ENCODE results near the gene ANKS3.
A peak's percentile ranks its signal among the peaks of the same experiment; 100 is the strongest.

ANKS3 gene

DNA sequence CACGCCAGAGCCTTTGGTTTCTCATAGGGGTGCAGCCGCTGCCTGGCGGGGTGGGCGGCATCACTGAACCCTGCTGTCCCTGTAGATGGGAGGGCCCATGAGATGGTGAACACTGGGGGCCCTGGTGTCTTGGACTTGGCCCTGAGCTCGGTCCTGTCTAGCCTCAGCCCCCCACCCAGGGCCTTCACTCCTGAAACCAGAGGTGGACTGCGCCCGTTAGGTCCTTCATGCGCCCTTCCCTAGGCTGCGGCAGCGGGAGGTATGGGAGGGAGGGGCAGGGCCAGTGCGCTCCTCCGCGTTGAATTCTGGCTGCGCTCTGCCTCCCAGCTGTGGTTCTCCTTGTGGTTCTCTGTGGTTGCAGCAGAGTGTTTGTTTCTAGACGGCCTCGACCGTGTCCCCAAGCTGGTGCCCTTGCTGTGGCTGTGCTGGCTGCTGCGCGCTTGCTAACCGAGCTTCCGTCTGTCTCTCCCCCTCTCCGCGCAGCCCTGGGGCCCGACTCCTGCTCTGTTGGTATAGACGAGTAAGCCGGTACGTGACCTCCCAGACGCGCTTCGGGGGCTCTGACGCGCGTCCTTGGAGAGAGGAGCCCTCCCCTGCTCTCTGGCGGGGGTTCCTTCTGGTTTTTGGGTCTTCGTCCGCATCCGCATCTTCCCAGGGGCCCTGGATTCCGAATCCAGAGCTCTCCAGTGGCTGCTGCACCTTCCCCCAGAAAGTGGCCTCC lies 48.1 kb downstream of the ANKS3 start:
- DNase-seq (ENCODE audit: low spot score): no peak

DNA sequence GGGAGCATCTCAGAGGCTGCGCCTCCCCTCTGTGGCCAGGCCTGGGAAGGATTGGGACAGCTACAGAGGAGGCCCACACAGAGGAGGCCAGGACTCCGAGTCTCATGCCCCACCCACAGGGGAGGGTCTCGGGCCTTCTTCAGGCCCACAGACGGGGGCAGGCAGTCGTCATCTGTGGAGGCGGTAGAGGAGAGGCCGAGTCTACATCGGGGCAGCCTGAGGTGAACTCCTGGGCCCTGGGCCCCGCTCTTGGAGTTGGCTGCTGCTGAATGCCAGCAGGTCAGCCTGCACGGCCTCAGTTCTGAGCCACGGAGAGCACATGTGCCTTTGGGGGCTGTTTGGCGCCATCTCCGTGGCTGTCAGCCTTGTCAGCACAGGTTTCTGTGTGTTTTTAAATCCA lies 48.8 kb downstream of the ANKS3 start:
- no peak for DNase-seq (ENCODE audit: low spot score)

DNA sequence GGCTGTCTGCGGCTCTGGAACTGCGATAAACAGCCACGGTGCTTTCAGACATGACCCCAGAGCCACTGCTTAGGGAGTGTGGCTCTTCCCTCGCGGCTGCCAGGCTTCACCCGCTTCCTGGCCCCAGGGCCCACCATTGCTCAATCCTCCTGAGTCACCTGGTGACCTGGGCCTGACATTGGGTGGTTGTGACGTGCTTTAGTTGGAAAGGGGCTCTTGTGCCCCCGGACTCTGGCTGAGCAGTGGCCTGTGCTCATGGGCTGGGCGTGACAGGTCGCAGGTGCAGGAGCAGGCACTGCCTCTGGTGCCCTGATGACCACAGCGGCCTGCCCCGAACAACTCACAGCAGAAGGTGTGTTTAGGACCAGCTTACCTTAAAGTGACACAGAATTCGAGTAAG lies 49.3 kb downstream of the ANKS3 start:
- no peak for DNase-seq (ENCODE audit: low spot score)

DNA sequence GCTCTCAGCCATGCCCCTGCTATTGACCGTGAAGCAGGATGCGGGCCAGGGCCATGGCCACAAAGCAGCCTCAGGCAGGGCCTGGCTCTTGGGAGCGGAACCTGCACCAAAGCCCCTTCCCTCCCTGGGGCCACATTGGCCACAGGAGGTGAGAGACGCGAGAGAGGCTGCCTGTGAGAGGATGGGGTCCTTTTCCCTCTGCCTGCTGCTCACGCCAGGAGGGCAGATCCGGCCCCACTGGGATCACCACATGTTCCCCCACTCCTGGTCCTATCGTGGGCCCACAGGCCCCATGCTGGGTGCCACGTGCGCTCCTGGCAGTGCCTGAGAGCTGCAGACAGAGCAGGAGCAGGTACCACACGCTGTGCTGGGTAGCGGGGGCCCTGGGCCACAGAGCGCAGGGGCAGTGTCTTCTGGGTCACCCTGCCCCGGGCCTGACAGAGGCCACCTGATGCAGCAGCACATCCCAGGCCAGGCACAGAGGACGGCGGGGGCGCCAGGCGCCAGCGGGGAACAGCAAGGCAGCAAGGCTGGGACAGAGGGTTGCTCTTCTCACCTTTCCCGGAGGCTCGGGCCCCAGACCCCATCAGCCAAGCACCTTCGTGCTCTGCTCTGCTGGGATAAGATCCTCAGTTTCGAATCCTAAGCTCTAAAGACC lies 49.9 kb downstream of the ANKS3 start:
- no peak for DNase-seq (ENCODE audit: low spot score)

DNA sequence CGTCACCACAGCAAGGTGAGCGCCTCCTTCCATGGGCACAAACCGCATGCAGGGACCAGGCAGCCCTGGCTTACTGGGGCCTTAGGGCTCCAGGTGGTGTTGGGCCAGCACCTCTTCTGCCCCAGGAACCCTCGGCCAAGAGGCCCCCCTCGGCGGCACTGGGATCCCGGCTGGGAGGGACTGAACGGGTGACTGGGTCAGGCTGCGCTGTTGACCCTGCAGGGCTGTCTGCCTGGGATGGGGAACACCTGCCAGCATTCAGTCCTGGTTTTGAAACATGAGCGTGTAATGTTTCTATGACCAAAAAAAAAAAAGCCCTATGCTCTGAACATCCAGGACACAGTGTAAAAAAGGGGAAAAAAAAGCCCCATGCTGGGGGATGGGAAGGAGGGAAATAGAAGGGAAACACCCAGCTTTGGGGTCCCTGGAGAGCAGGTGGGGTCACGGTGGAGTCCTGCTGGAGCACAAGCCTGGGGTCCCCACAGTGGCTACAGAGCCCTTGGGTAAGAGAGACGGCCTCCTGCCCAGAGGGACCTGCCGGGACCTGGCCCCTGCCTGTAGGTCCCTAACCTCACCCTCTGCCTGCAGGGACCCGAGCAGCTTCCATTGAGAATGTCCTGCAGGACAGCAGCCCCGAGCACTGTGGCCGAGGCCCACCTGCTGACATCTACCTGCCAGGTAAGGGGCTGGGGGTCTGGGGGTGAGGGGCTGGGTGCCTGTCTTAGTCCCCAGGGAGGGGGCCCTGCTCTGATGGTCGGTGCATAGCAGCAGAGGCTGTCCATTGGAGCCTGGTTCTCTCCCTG lies 50.6 kb downstream of the ANKS3 start:
- no peak for DNase-seq (ENCODE audit: low spot score)

DNA sequence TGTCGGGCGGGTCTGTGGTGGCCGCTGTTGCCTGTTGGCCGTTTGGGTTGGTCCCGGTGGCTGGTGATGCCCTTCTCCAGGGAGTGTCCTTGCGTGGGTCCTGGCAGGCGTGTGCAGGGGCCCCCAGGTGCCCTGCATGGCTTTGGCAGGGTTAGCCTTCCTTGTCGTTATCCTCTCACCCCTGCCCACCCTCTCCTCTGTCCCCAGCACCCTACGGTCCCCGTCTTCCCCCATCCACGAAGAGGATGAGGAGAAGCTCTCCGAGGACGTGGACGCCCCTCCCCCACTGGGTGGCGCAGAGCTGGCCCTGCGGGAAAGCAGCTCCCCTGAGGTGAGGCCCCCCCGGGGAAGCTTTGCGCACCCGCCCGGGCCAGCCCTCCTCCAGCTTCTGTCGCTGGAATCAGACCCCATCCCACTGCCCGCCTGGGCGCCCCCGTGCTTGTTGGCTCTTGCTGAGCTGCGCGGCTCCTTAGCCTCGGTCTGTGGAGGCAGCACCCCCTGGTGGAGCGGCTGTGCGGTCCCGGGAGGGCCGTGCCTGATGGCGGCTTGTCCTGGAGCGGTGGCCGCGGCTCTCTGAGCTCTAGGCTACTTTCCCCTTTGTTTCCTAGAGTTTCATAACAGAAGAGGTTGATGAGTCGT lies 51.3 kb downstream of the ANKS3 start:
- DNase-seq (ENCODE audit: low spot score): peak; percentile 73

DNA sequence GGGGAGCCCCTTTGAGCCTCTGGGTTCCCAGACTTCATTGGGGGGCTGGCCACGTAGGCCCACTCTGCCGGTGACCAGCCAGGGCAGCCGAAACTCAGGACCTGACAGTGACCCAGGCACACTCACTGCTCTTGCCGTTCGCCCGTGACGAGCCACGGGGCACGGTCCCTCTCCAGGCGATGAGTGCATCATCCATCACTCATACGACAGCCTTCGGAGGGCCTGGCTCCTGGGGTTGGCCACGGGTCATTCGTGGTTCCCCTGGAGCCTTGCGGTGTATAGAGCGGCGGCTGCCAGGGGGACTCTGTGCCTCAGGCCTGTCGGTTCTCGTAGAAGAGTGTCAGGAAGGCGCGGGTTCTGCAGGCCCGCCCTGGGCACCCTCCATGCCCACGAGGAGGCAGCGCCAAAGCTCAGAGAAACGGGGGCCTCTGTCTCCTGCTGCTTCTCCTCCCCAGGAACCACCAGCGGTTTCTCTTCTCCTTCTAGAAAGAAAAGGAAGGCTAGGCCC lies 51.9 kb downstream of the ANKS3 start:
- no peak for DNase-seq (ENCODE audit: low spot score)

DNA sequence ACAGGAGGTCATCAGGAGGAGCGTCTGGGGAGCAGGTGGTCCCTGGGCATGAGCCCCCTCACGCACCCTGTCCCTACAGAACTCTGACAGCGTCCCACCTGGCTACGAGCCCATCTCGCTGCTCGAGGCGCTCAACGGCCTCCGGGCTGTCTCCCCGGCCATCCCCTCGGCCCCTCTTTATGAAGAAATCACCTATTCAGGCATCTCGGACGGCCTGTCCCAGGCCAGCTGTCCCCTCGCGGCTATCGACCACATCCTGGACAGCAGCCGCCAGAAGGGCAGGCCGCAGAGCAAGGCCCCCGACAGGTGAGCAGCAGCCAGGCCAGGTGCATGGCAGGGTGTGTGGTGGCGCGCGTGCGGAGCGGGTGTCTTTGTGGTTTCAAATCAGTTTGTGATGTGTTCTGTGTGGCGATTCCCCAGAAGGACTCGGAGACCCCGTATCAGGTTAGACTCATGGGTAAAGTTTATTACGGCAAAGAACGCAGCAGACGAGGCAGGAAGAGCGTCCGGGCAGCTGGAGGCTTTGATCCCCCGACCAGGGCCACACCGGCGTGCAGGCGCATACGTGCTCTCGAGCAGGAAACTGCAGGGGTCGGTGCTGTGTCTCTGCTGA lies 52.5 kb downstream of the ANKS3 start:
- DNase-seq (ENCODE audit: low spot score): no peak

DNA sequence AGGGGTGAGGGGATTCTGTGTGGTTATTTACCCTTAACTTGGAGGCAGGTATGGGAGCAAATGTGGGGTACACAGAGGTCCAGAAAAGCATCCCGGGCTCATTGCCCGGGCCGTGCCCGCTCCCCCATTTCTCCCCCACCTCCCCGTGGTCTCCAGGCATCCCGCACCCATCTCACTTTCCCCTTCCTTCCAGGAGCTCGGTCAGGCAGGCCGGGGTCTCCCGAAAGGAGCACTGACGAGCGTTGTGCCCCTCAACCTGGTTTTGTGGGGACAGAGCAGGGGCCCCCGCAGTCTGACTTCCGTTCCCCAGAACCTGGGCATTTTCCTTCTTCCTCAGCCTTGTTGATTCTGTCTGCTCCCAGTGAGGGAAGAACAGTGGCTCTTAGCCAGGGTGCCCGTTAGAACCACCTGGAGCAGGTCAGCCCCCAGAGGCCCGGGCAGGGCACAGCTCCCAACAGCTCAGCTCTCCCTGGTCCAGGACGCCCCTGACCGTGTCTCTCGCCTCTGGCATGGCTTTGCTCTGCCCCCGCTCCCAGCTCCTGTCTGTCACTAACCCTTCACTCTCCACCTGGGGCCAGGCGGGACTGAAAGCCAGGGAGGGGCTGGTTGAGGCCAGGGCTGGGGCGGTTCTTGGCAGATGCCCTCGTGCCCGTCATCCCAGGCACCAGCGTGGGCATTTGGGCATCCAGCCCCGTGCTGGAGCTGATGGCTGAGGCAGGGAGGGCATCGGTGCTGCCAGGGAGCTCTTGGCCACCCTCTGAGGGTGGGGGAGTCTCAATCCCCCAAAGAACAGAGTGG lies 53.2 kb downstream of the ANKS3 start:
- DNase-seq (ENCODE audit: low spot score): no peak

DNA sequence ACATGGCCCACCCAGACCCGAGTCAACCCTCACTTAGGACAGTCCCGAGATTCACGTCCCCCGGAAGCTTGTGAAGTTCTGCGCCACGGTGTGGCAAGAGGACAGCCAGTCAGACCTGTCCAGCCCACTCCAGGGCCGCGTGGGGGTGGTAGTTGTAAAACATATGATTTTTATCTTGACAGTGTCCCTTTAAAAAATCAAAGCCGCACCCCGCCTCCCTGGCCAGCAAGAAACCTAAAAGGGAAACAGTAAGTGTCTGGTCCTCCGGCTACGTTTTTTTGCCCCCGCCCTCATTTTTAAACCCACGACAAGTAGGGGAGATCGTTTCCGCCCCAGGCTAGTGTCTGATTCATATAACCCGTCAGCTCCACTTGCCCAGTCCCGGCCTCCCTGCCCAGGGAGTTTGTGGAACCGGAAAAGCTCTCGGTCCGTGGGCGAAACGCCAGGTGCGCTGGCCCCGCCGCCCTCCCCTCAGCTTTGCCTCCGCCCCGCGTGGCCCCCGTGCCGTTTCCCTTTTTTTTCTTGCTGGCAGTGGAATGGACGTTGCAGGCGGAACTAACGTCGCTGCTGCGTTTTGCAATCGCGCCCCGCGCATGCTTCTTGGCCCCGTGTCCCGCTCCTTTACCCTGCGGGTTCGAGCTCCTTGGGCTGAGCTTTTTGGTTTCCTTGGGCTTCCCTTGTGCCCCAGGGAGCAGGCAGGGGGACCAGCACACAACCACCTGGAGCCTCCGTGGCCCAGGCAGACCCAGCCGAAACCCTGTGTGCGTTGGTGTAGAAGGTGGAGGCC lies 54.0 kb downstream of the ANKS3 start:
- peak; percentile 81 for DNase-seq (ENCODE audit: low spot score)

DNA sequence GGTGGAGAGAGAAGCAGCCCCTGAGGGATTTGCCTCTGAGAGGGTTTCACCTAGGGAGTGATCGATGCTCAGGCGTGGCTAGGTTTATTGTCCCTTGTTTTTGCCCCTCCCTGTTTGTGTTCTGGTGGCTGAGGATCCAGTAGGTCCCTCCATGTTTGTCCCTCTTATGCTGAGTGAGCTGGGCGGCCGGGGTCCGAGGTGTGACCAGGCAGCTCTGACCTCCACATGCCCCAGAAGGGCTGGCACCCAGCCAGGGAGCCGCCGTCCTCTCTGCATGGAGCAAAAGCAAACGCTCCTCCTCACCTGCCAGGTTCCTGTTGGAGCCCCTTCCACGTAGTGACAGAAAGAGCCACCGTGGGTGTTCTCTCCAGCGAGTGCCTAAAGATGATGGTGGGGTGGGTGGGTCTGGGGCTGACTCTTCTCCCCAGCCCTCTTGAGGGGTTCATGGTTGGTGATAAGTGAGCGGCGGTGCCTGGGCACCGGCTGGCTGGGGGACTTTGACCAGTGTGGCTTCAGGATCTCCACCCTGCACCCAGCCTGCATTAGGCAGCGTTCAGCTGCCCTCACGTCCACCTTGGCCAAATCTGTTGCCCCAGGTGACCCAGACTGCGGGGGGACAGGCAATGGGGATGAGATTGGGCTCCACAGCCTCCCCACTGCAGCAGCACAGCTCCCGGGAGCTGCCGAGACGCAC lies 54.8 kb downstream of the ANKS3 start:
- peak; percentile 22 for DNase-seq (ENCODE audit: low spot score)

DNA sequence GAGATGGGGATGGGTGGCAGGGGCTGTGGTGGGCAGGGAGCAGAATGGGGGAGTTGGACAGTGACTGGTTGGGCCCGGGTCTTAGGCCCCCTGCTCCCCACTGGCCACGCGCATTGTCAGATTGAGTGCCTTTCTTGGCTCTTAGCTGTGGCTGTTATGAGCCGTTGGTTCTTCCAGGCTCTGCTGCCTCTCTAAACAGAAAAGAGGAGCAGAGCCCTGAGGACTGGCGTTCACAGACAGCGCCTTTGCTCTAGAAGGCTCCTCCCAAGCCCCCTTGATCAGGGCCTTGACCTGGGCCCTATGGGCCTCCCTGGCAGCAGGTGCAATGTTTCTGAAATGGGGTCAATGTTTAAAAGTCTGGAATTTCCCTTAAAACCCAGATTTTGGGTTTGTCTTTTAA lies 55.5 kb downstream of the ANKS3 start:
- DNase-seq (ENCODE audit: low spot score): no peak

DNA sequence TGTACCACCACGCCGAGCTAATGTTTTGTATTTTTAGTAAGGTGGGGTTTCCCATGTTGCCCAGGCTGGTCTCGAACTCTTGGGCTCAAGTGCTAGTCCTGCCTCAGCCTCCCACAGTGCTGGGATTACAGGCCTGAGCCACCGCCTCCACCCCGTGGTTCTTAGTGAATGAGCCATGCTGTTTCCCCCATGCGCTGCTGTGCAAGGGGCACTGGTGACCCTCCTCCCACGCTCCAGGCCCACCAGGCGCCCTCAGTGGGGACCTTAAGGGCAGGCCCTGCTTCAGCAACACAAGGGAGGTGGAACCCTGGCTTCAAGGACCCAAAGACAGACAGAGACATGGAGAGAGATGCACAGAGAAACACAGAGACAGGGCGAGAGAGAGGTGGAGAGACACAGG lies 56.1 kb downstream of the ANKS3 start:
- no peak for DNase-seq (ENCODE audit: low spot score)

DNA sequence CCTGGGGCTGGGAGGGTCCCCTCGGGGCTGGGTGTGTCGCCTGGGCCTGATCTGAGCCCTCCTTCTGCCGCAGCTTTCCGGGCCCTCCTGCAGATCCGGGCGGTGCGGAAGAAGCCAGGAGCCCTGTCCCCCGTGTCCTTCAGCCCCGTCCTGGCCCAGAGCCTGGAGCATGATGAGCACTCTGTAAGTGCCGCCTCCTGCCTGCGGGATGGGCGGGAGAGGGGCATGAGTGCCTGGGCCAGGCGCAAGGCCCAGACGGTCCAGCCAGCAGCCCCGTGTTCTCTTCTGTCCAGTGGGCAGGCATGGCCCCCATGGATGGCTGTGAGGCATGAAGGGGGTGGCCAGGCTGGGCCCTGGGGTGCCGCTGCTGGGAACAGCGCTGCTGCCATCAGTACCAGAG lies 56.7 kb downstream of the ANKS3 start:
- no peak for DNase-seq (ENCODE audit: low spot score)

DNA sequence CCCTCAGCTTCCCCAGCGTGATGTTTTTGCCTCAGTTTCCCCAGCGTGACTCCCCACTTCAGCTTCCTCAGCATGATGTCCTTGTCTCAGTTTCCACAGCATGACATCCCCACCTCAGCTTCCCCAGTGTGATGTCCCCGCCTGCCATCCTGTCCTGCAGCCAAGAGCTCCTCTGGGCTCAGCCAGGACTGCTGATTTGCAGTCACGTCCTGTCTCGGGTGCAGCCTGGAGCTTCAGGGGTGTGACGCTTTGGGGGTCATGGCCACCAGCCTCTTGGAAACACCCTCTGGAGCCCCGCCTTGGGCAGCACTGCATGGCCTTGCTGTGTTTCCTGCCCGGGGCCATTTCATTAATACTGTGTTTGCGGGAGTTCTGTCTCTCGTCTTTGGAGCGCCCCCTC lies 57.2 kb downstream of the ANKS3 start:
- no peak for DNase-seq (ENCODE audit: low spot score)

DNA sequence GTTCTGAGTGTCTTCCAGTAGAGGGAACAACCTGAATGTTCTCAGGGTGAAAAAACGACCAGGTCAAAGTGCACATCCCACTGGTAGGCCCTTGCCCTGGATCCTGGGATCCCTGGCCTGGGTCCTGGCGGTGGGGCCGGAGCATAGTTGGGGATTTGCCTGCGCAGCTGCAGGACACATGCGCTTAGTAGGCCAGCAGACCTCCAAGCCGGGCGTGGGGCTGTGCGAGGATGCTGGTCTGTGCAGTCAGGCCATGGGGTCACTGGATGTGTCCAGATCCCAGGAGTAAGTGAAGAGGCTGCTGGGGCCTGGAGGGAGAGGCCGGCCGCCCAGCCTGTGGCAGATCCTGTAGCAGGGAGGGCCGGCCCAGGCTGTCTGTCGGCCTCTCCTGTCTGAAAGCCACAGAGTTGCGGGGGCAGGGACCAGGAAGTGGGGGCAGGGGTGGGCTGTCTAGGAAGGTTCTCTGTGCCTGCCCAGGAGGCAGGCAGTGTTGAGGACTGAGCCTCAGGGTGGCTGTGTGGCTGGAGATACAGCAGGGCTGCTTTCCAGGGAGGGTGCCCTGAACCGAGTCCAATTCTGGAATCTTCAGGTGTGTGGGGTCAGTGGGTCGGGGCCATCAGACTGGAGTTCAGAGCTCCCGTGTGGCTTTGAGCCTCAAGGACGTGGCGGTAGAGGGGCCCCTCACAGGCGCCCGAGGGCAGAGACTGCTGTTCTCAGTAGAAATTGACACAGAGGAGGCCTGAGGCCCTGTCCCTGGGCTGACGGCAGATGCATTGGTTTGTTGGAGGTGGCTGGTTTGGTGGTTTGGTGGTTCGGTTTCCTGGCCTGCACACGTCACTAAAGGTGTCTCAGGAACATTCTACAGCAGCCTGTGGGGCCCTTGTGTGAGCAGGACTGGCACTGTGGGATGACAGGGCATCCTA lies 57.9 kb downstream of the ANKS3 start:
- DNase-seq (ENCODE audit: low spot score): no peak

DNA sequence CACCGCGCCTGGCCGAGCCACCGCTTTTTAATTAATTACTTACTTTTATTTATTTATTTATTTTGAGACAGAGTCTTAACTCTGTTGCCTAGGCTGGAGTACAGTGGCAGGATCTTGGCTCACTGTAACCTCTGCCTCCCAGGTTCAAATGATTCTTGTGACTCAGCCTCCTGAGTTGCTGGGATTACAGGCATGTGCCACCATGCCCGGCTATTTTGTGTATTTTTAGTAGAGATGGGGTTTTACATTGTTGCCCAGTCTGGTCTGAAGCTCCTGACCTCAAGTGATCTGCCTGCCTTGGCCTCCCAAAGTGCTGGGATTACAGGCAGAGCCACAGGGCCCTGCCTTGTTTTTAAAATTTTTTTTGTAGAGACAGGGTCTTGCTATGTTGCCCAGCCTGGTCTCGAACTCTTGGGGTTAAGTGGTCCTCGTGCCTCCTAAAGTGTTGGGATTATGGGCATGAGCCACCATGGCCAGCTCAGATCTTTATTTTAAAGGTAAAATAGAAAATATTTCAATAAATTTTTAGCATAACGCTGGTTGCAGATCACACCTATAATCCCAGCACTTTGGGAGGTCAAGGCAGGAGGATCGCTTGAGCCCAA lies 59.0 kb downstream of the ANKS3 start:
- no peak for DNase-seq (ENCODE audit: low spot score)

DNA sequence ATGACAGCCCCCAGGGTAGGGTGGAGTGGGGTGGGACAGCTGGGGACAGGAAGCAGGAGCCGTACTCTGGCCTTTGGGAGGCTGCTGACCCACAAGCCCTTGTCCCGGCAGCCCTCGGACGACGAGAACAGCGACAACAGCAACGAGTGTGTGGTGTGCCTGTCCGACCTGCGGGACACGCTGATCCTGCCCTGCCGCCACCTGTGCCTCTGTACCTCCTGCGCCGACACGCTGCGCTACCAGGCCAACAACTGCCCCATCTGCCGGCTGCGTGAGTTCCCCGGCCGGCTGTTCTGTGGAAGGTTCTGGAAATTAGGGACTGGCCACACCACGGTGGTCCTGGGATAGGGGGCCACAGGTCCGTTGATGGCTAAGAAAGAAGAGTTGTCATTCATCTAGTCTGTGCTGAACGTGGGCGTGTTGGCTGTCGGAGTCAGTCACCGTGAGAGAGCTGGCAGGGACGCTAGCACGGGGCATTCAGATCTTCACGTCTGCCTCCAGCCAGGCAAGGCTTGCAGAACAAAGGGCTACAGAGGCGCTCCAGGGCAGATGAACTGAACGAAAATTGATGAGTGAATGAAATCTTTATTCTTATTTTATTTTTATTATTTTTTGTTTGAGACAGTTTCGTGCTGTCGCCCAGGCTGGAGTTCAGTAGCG lies 60.6 kb downstream of the ANKS3 start:
- DNase-seq (ENCODE audit: low spot score): no peak
